Glomerular visceral epithelial cell (primary cell): ENCODE results near the gene MPEG1.

Experiments used
- DNase-seq: peaks from one replicate; pipeline ENCODE4 v3.0.0-alpha.2; 2016; ENCODE audit errors: extremely low spot score

Gene MPEG1

DNA sequence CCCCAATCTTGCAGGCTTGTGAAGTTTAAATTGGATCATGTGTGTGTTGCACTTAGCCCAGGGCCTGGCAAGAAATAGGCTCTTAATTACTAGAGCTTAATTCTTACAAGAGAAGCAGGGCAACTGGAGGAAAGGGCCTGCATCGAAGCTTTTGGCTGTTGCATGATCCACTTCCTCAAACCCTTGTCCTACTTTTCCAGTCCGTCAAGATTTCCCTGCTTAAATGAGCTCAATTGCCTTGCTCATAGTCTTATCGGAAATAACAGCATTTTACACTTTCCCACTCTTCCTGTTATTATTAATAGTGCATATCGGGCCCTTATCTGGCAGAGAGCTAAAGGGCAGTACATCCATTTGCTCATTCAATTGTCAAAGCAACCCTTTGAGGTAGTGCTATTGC lies 22.7 kb downstream of the MPEG1 start:
- no peak for DNase-seq

DNA sequence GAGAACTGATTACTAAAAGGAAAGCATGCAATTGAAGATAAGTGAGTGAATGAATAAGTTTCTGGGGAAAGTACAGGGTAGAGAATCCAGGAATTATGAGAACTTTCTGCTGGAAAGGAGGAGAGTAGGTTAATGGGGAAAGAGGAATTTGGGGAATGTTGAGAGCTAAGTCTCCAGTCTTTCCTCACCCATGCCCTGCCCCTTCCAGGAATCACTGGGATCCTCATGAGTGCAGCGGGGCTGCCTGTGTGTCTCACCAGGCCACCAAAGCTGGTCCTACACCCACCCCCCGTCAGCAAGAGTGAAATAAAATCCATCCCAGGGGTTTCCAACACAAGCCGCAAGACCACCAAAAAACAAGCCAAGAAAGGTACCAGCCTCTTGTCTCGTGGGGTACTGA lies 23.8 kb downstream of the MPEG1 start:
- no peak for DNase-seq

DNA sequence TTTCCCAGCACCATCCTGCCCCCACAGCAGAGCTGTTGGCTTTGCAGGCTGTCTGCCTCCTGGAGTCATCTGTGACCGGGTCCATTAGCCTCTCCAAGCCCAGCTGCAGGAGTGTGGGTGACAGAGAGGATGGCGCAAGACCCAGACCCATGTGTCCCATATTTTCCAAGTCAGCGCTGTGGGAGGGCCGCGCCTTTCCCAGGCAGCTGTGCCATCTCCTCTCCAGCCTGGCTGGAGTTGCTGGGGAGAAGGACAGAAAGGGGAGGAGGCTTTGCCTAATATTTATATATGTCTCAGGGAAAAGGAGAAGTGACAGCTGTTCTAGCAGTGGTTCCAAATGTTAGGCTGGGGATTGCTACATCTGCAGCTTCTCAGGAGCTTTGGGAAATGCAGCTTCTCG lies 25.1 kb downstream of the MPEG1 start:
- no peak for DNase-seq

DNA sequence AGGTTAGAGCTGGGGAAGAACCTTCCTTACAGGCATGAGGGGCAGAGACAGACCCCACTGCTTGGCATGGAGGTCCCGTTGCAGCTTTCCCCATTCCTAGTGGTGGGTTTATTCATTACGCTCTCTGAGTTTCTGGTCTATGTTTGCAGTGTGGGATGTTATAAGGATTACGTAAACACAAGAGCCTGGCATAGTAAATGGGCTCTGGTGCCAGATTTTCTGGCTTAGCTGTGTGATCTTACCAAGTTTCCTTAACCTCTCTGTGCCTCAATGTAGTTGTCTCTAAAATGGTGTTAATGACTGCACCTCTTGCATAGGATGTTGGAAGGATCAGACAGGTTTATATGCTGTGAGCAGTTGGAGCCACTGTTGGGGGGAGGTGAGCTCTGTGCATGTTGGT lies 25.7 kb downstream of the MPEG1 start:
- no peak for DNase-seq

DNA sequence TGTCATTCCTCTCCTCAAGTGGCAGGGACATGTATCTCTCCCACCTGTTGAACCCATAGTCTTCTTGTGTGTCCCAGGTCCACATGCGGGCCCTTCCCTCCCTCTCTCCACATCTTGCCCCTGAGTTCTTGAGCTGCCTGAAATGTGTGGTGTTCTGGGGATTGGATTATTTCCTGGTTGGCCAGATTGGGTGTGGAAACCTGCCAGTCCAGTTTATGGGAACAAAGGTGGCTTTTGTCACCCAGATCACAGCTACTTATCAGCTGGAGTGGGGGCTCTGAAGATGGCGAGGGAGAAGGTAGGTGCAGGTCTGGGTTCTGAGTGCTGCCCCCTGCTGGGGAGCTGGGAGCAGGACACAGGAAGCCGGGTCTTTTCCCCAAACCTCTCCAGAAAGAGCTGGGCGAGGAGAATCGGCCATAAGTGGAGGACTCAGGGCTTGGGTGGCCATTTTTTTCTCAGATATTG lies 26.6 kb downstream of the MPEG1 start:
- peak; percentile 11 for DNase-seq

DNA sequence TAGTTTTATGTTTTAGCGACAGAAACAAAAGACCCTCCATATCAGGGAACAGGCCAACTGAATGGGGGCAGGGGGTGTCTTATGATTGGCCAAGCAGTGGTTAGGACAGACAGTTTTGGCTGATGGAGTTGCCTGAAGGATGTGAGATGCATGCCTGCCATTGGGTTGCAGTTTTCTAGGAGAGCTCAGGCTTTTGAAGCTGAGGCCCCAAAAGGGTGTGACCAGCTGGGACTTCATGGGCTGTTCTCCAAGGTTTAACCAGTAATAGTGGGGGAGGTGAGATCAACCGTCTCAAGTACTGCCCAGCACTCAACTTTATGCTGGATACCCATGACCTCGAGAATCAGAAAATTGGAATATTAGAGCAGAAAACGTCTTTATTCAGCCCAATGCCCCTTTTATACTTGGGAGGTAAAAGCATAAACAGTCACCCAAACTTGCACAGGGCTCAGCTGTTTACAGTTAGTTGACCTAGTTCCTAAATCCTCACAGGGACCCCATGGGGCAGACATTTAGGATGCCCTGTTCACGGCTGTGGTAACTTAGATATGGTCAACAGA lies 27.3 kb downstream of the MPEG1 start:
- DNase-seq = no peak

DNA sequence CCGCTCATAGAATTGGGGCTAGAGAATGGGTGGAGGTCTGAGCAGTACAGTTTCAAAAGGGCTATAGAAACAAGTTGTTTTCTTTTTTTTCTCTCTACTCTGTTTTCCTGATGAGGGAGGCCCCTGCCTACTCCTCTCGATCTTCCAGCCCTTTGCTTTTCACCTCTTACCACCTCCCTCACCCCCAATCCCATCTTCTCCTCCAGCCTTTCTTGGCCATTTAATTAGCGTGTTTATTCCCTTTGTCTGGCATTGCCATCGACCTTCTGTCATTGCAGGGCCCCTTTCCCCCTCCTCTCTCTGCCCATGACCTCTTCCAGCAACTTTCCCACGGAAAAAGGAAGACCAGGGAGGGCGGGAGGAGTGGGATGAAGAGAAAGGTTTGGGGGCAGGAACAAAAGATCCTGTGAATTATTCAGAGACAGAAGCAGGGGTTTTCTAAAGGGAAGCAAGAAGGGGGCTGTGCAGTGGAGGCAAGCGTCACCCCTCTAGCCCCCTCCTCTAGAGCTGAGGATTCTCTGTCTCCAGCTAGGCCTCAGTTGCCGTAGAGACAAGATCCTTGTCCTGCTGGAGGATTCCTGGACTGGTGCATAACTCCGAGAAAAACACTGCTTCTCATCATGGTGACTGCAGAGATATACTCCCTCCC lies 27.9 kb downstream of the MPEG1 start:
- DNase-seq = no peak

DNA sequence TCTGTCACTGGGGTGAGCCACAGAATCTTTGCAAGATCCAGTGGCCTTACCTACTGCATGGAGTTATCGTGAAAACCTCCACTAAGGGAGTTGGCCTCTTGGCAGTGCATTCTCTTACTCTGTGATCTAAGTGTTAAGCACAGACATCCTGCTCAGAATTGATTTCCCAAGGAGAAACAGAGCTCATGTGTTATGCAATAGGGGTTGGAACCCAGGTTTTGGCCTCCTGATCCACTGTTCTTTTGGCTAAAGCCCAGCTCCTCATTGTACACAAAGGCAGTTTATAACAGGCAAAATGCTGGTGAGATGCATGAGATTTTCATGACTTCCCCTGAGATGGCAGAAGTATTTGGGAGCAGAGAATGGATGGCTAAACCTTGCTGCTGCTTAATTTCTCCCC lies 29.0 kb downstream of the MPEG1 start:
- no peak for DNase-seq

DNA sequence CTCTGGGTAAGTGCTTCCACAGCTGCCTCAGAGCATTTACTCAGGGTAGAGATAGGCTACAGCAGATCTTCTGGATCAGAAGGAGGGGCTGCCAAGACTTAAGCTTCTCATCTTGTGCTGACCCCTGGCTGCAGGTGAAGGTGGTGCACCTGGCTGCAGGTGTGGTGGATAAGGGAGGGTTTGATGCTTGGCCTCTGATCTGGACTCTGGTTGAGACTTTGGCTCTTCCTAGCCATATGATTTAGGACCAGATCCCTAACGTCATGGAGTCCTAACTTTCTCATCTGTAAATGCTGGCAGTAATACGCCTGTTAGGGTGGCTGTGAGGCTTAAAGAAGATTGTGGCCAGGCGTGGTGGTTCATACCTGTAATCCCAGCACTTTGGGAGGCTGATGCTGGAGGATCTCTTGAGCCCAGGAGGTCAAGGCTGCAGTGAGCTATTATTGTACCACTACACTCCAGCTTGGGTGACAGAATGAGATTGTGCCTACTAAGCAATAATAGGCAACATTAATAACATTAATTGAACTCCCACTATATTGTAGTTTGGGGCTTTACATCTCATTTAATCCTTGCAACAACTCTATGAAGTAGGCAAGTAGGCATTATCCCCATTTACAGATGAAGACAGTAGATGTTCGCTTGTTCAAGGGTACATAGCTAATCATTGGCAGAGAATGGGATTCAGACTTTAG lies 30.1 kb downstream of the MPEG1 start:
- DNase-seq = no peak

DNA sequence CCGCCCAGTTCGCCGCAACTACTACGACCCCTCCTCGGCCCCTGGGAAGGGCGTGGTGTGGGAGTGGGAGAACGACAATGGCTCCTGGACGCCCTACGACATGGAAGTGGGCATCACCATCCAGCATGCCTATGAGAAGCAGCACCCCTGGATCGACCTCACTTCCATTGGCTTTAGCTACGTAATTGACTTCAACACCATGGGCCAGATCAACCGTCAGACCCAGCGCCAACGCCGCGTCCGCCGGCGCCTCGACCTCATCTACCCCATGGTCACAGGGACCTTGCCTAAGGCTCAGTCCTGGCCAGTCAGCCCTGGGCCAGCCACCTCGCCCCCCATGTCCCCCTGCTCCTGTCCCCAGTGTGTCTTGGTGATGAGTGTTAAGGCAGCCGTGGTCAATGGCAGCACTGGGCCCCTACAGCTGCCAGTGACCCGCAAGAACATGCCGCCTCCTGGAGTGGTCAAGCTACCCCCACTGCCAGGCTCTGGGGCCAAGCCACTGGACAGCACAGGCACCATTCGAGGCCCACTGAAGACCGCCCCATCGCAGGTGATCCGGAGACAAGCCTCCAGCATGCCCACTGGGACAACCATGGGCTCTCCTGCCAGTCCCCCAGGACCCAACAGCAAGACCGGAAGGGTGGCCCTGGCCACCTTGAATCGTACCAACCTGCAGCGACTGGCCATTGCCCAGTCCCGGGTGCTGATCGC lies 30.8 kb downstream of the MPEG1 start:
- DNase-seq = no peak

DNA sequence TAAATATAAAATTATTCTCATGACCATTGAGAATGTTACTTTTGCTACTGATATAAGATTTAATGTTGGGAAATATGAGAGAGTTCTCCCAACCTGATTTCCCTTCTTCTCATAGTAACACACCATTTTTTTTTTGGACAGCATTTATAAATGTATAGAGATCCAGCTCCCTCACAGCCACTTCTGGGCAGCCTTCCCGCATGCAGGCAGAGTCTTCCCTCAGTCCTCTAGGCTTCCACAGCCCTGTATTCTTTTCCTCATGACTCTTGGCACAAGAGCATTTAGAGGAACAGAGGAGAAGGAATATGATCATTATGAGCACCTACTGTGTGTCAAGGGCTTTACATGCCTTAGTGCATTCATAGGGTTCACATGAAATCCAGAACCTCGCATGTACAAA lies 31.8 kb downstream of the MPEG1 start:
- no peak for DNase-seq

DNA sequence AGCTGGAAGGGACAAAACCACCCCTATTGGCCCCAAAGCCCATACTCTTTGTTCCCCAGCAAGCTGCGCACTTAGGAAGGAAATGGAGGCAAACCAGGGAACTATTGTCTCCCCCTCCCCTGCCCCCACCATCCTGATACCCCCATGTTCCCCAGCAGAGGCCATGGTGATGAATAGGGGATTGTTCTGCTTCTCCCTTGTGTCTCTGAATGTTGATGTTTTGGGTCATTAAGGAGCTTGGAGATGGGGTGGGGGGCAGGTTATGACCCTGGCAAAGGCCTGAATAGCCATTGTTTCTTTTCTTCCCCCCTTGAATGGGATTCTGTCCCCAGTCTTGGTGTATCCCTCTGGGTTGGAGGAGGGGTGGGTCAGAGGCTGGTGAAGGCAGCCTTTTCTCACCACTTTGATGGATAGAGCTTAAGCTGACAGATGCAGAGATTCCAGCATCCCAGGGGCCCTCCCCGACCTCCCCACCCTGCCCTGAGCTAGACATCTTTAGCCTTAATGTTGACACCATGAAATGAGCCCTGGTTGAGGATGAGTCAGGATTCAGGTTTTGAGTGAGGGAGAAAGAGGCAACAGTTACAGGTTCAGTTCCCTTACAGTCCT lies 32.5 kb downstream of the MPEG1 start:
- no peak for DNase-seq

DNA sequence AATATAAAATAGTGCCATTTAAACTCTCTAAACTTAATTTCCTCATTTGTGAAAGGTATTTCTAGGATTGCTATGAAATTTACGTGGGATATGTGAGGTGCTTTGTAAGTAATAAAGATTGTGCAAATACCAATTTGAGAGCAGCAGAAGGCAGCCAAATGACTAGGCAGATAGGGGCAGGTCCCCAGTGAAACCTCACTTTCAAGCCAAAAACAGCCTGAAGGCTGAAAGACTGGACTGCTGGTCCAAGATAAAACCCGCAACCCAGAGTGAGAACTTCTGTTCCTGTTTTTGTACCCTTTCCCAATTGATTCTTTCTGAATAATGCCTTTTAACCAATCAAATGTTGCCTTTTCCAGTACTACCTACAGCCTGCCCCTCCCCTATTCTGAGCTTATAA lies 33.6 kb downstream of the MPEG1 start:
- no peak for DNase-seq

DNA sequence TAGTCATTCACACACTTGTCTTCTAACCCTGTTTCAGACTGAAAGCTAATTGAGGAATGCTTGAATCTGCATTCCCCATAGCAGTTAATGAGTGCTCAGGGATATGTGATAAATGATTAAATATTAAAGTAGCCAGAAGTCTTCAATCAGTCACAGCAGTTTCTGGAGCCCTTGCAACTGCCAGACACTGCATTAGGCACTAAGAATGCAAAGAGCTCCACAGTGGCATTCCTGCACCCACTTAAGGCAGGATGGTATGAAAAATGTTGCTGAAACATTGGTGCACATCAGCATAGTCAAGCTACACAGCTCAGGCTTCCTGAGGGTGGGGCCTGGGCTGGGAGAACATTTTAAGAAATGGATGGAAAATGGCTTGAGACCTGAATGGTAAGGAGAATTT lies 34.3 kb downstream of the MPEG1 start:
- DNase-seq = no peak

DNA sequence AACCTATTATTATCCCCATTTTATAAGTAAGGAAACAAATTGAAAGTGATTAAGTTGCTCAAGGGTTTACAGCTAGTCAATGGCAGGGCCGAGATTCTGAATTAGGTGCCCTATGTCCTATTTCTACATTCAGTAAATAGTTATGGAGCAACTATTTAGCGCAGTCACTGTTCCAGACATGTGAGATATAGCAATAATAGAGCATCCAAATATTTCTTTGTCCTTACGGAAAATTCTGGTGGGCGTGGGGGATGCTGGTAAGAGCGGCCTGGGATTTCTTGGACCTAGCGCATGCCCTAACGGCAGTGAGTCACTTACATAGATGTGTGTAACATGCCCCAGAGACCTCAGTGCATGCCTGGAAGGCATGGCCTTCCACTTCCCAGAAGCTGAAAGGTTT lies 36.4 kb downstream of the MPEG1 start:
- no peak for DNase-seq

DNA sequence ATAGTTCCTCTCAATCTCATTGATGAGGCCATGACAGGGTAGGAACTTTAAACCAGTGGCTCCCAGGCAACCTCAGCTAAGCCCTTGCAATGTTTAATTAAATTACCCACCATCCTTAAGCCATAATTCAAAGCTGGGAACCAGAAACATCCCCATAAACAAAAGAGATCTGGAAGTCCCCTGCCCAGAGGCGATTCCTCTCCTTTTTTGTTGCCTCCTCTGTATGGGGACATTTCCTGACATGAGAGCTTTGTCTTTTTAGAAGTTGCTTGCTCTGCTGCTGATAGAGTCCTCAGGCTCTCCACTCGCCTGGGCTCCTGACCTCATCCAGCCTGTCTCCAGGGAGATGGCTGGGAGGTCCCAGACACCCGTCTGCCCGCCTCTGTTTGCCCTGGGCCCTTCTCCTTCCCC lies 37.6 kb downstream of the MPEG1 start:
- DNase-seq = no peak

DNA sequence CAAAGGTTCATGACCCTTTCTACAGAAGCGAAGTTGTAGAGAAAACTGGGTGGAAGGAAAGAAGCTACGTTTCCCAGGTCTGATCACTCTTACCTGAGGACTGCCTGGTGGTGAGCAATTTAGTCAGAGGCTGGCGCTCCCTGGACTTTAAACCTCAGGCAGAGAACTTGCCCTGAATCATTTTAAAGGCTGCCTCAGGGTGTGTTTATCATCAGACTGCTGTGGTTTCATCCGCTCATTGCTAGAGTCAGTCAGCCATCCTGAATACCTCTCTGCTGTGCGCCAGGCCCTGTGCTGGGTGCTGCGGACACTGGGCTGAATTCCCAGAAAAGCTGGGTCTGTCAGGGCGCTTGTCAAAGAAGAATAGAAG lies 38.1 kb downstream of the MPEG1 start:
- DNase-seq = peak; percentile 30

DNA sequence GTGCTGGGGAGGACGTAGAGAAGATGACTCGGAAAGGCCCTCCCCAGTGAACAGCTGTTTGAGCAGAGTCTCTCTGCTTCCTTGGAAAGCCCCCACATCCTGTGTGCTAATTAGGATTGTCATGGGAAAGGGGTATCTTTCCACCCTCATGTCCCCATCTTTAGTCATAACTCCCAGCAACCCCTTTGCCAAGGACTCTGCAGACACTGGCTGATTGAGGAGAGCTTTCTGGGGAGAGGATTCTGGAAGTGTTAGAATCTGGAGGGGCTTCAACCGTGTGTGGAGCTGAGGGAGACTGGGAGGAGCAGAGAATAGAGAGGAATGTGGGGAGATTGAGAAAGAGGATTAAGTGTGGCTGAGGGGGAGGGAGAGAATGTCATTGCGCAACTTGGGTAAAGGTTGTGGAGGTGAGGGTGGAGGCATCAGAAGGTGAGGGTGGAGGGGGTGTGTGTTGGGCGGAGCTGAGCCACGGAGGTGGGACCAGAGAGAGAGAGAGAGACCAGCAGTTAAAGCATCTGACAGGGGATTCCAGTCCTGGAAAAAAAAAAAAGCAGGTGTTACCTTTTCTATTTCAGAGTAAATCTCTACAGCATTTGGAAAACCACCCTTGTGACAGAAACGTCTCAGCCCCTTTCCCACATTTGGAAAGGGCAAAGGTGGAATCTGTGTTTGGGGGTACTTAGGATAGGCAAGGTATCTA lies 38.6 kb downstream of the MPEG1 start:
- DNase-seq = peak; percentile 19

DNA sequence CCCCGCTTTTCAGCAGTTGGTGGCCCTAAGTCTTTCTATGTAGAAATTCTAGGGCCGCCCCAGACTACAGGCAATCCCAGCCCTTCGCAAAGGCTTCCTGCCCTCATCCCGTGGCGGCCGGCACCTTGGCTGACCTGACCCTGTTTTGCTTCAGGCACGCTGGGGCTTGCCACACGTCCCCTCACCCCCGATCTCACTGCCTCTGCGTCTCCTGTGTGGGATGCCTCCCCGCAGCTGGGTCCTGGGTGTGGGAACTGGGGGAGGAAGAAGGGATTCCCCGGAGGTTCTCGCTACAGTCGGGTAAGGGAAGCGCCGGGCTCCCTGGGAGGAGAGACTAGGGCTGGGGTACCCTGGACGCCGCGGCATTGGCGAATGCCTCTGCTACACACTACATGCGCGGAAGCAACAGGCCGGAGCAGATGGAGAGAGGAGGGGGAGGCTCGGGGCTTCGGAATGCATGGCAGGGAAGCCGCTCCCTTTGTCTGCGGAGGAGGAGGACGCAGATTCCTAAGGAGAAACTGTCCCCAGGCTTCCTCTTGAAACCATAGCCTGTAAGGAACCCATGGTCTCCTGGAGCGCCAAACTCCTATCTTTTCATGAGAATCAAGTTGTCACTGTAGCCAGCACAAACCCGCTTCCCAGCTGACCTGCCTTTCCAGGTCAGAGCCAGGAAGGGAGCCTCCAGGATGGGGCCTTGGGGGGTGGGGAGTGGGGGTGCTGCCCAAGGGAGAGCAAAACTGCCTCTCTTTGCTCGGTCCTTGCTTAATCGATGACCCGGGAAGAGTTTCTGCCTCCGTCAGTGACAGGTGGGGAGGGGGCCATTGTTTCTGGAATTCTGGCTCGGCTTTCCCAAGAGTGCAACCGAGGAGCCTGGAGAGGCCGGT lies 39.4 kb downstream of the MPEG1 start:
- DNase-seq = no peak

DNA sequence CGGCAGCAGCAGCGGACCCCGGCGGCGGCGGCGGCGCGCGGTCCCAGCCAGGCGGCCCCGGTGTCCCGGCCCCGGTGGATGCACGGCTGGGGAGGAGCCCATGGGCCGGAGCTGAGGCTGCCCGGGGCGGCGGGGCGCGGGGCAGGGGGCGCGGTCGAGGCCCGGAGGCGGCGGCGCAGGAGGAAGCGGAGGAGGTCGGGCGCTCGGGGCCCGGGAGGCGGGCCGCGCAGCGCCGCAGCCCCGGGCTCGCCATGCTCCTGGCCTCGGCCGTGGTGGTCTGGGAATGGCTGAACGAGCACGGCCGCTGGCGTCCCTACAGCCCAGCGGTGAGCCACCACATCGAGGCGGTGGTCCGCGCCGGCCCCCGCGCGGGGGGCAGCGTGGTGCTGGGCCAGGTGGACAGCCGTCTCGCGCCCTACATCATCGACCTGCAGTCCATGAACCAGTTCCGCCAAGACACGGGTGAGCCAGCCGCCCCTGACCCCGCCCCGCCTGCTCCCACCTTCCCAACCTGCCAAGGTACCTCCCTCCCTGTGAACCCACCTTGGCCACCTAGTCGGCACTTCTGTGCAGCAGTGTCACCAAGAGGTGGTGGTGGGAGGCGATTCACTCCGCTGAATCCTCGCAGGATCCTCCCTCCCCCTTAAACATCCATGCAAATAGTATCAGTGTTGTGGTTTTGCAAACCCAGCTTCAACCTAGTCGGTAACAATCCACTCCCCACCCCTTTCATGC lies 40.2 kb downstream of the MPEG1 start:
- DNase-seq = no peak
